Hematopoietic multipotent progenitor cell treated with erythropoietin and hydrocortisone succinate and interleukin-3 and kit ligand, for 17 days (in vitro differentiated cells): Measurements from ENCODE around the gene MACF1.
"Not testable (repeated sequence)": the region's sequence is repeated elsewhere in the genome, so short reads cannot be mapped to it uniquely, and the experiment has no call there.

Experiments
- DNase-seq: peaks from one replicate; pipeline ENCODE4 v3.0.0-alpha.2; 2015; ENCODE audit warnings: low spot score

Gene MACF1

GRCh38 chr1:39204441-39205081, at the start of gene MACF1:
Gene MACF1 (plus strand): TSS chr1:39204695. CDS start chr1:39205023, 328 bp downstream.
- no peak for DNase-seq

GRCh38 chr1:39157304-39157703, 47.2 kb upstream of the MACF1 start:
- no peak for DNase-seq

GRCh38 chr1:39158327-39159086, 46.0 kb upstream of the MACF1 start:
- DNase-seq = no peak

GRCh38 chr1:39159224-39160036, 45.1 kb upstream of the MACF1 start:
- no peak for DNase-seq

- DNase-seq = no peak
These were observed 43.8 kb upstream of the MACF1 start for GRCh38 chr1:39160703-39161102.

- not testable (repeated sequence) for DNase-seq
These were observed 42.7 kb upstream of the MACF1 start for GRCh38 chr1:39161811-39162210.

GRCh38 chr1:39163469-39163868, 41.0 kb upstream of the MACF1 start:
- DNase-seq = no peak

GRCh38 chr1:39164256-39164655, 40.2 kb upstream of the MACF1 start:
- DNase-seq = no peak

- DNase-seq = no peak
These were observed 39.4 kb upstream of the MACF1 start for GRCh38 chr1:39165049-39165448.

- DNase-seq = no peak
These were observed 39.0 kb upstream of the MACF1 start for GRCh38 chr1:39165488-39165887.

- DNase-seq = no peak
These were observed 36.8 kb upstream of the MACF1 start for GRCh38 chr1:39167632-39168209.

GRCh38 chr1:39168301-39169080, 36.0 kb upstream of the MACF1 start:
- no peak for DNase-seq

- no peak for DNase-seq
These were observed 33.5 kb upstream of the MACF1 start for GRCh38 chr1:39170731-39171667.

- DNase-seq = no peak
These were observed 31.1 kb upstream of the MACF1 start for GRCh38 chr1:39173119-39173994.

- DNase-seq = no peak
These were observed 30.5 kb upstream of the MACF1 start for GRCh38 chr1:39173995-39174380.

- DNase-seq = no peak
These were observed 30.0 kb upstream of the MACF1 start for GRCh38 chr1:39174390-39175081.

- DNase-seq = no peak
These were observed 26.8 kb upstream of the MACF1 start for GRCh38 chr1:39177706-39178105.

- DNase-seq = no peak
These were observed 25.7 kb upstream of the MACF1 start for GRCh38 chr1:39178541-39179431.
